ENCODE measurements around the gene ADA.

DNA sequence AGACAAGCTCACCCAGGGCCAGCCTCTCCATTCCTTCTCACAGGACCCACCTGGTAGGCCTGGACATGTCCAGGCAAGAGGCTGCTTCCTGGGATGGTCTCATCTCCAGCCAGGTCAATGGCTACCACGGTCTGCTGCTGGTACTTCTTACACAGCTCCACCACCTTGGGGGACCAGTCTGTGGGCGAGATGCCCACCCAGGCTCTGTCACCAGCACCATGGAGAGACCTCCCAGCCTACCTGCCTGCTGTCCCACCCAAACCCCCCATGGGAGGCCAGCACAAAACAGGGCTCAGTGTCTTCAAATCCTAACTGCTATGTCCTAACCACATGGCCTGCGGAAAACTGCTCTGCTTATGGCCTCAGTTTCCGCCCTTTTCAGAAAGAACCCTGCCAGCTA lies 27.3 kb downstream of the ADA start:
- no peak for TF ChIP-seq POLR2A (IDR thresholded peaks at IDR 0.05)
- TF ChIP-seq, protein P1, sequence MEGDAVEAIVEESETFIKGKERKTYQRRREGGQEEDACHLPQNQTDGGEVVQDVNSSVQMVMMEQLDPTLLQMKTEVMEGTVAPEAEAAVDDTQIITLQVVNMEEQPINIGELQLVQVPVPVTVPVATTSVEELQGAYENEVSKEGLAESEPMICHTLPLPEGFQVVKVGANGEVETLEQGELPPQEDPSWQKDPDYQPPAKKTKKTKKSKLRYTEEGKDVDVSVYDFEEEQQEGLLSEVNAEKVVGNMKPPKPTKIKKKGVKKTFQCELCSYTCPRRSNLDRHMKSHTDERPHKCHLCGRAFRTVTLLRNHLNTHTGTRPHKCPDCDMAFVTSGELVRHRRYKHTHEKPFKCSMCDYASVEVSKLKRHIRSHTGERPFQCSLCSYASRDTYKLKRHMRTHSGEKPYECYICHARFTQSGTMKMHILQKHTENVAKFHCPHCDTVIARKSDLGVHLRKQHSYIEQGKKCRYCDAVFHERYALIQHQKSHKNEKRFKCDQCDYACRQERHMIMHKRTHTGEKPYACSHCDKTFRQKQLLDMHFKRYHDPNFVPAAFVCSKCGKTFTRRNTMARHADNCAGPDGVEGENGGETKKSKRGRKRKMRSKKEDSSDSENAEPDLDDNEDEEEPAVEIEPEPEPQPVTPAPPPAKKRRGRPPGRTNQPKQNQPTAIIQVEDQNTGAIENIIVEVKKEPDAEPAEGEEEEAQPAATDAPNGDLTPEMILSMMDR (IDR thresholded peaks at IDR 0.05): no peak
